ENCODE measurements around the gene SPRR2A.

- no peak for TF ChIP-seq CTCF (IDR thresholded peaks at IDR 0.05; ENCODE audit: low read depth, low read length, poor library complexity, severe bottlenecking)
- TF ChIP-seq EZH2phosphoT487 (IDR thresholded peaks at IDR 0.05; ENCODE audit: borderline replicate concordance, low read length) = no peak
These were observed 25.2 kb downstream of the SPRR2A start for GRCh38 chr1:153032073-153032472.

All from DOHH2 (cell line).